GM12878 (cell line): ENCODE data around the gene IL1RL1. TPM values are rescaled to one million over a fixed set of nuclear protein-coding genes. Genes with fewer than 3 reads are reported as not detected.

Experiments used
- ATAC-seq: fragments of 200-7000 bp; cut with Tn5 transposase; 3 replicates; pipeline ENCODE4 v1.9.1; 2020; ENCODE audit warnings: mild to moderate bottlenecking, moderate library complexity
- BruUV-seq: library from RNA; stranded (reverse); fragments of 400-500 nt; replicated peaks from 2 replicates; lab custom pipeline; 2021; lab: Mats Ljungman, UMichigan
- CTCF ChIA-PET: fragments of 300-600 bp; sonication (Branson Sonifier 250); formaldehyde crosslinking; extraction: SDS; loops from one replicate; lab custom pipeline; 2021; ENCODE audit warnings: inconsistent platforms; lab: Yijun Ruan, JAX
- POLR2A ChIA-PET: fragments of 350-600 bp; formaldehyde crosslinking; extraction: SDS; loops from one replicate; lab custom pipeline; 2021; ENCODE audit warnings: inconsistent platforms; lab: Charles Lee
- RAD21 ChIA-PET: fragments of 300-600 bp; sonication (Branson Sonifier 250); formaldehyde crosslinking; loops from one replicate; lab custom pipeline; 2023; ENCODE audit warnings: antibody characterized with exemption; ENCODE audit not compliant: unreplicated experiment; lab: Charles Lee
- SMC1A ChIA-PET: fragments of 300-600 bp; sonication (Branson Sonifier 250); formaldehyde crosslinking; loops from one replicate; lab custom pipeline; 2023; ENCODE audit not compliant: unreplicated experiment, uncharacterized antibody; lab: Charles Lee
- DNase-seq: peaks from one replicate; pipeline ENCODE4 v3.0.0-alpha.2; 2011; ENCODE audit warnings: low read depth, low spot score
- FAIRE-seq: peaks from 3 replicates; lab custom pipeline; 2011; peaks lifted over from hg19 to GRCh38; lab: Jason Lieb, UNC
- H2AFZ ChIP-seq: 2 replicates; pipeline ENCODE4 v1.6.0; 2011; ENCODE audit warnings: low read depth, low read length, control low read depth; ENCODE audit not compliant: control insufficient read depth
- H3K27ac ChIP-seq: 2 replicates; pipeline ENCODE4 v1.5.1; 2011; ENCODE audit warnings: control low read depth; ENCODE audit not compliant: control insufficient read depth, insufficient read depth
- H3K27me3 ChIP-seq, 2 experiments: replicated peaks in 1 of 2; 2 replicates each; pipeline versions ENCODE4 v1.6.0 to v1.6.1; 2011; ENCODE audit warnings: low read length in 1 of 2; ENCODE audit not compliant: control insufficient read depth in 2 of 2, insufficient read depth in 2 of 2
- H3K36me3 ChIP-seq, 2 experiments: 2 replicates each; pipeline ENCODE4 v1.5.1; 2011; ENCODE audit warnings: low read length in 1 of 2; ENCODE audit not compliant: control insufficient read depth in 2 of 2, insufficient read depth in 2 of 2
- H3K4me1 ChIP-seq: 2 replicates; pipeline ENCODE4 v1.6.1; 2011; ENCODE audit warnings: mild to moderate bottlenecking, low read length, moderate library complexity, mixed read lengths; ENCODE audit not compliant: control insufficient read depth, insufficient read depth
- H3K4me2 ChIP-seq: 2 replicates; pipeline ENCODE4 v1.6.0; 2011; ENCODE audit warnings: control low read depth; ENCODE audit not compliant: control insufficient read depth, insufficient read depth
- H3K4me3 ChIP-seq: fragments of 200-600 bp; sonication (generic); 2 replicates; pipeline ENCODE4 v1.5.1; 2016
- H3K79me2 ChIP-seq: 2 replicates; pipeline ENCODE4 v1.6.0; 2011; ENCODE audit warnings: low read length; ENCODE audit not compliant: control insufficient read depth, insufficient read depth
- H3K9ac ChIP-seq: 2 replicates; pipeline ENCODE4 v1.8.0; 2011; ENCODE audit warnings: low read length, control low read depth, mixed read lengths; ENCODE audit not compliant: control insufficient read depth, insufficient read depth
- H3K9me3 ChIP-seq: replicated peaks from 3 replicates; pipeline ENCODE4 v1.5.1; 2011; ENCODE audit warnings: mild to moderate bottlenecking, low read length; ENCODE audit not compliant: control insufficient read depth, insufficient read depth
- H4K20me1 ChIP-seq: 2 replicates; pipeline ENCODE4 v1.6.0; 2011; ENCODE audit not compliant: control insufficient read depth, insufficient read depth
- BCL11A ChIP-seq: IDR thresholded peaks from 2 replicates; pipeline ENCODE4 v1.6.1; 2011; ENCODE audit warnings: low read depth, low read length
- BRCA1 ChIP-seq: IDR thresholded peaks from 2 replicates; pipeline ENCODE4 v1.6.1; 2011; ENCODE audit warnings: low read depth, low read length, improper control_type of control experiment
- CHD1 ChIP-seq: IDR thresholded peaks from 2 replicates; pipeline ENCODE4 v1.6.1; 2012; ENCODE audit warnings: low read depth, low read length, improper control_type of control experiment
- CREB1 ChIP-seq: IDR thresholded peaks from 2 replicates; pipeline ENCODE4 v1.6.1; 2012; ENCODE audit warnings: low read depth, mild to moderate bottlenecking, inconsistent platforms
- ESRRA ChIP-seq: IDR thresholded peaks from 2 replicates; pipeline ENCODE4 v1.6.1; 2012; ENCODE audit warnings: mild to moderate bottlenecking, low read length, improper control_type of control experiment
- NFXL1 ChIP-seq: fragments of 450-650 bp; IDR thresholded peaks from 2 replicates; pipeline ENCODE4 v1.6.1; 2017; ENCODE audit warnings: antibody characterized with exemption, mild to moderate bottlenecking, borderline replicate concordance
- NR2F1 ChIP-seq: fragments of 450-650 bp; conservative IDR thresholded peaks from 2 replicates; pipeline ENCODE4 v1.6.1; 2017; ENCODE audit warnings: mild to moderate bottlenecking
- PAX5 ChIP-seq: IDR thresholded peaks from 2 replicates; pipeline ENCODE4 v1.6.1; 2011; ENCODE audit warnings: low read depth, low read length, borderline replicate concordance
- POU2F2 ChIP-seq: IDR thresholded peaks from 3 replicates; pipeline ENCODE4 v1.6.1; 2011; ENCODE audit warnings: low read depth, mild to moderate bottlenecking, low read length, borderline replicate concordance
- RAD51 ChIP-seq: fragments of 450-650 bp; IDR thresholded peaks from 2 replicates; pipeline ENCODE4 v1.6.1; 2016; ENCODE audit warnings: moderate library complexity, mild to moderate bottlenecking, inconsistent platforms
- RELA ChIP-seq: fragments of 450-650 bp; IDR thresholded peaks from 2 replicates; pipeline ENCODE4 v1.8.0; 2014; ENCODE audit warnings: borderline replicate concordance; ENCODE audit not compliant: partially characterized antibody
- SREBF2 ChIP-seq: IDR thresholded peaks from 2 replicates; pipeline ENCODE4 v1.6.1; 2012; ENCODE audit warnings: mild to moderate bottlenecking, low read length
- TBL1XR1 ChIP-seq: IDR thresholded peaks from 2 replicates; pipeline ENCODE4 v1.6.1; 2012; ENCODE audit warnings: low read depth, low read length, improper control_type of control experiment
- ZBED1 ChIP-seq: IDR thresholded peaks from 2 replicates; pipeline ENCODE4 v1.6.1; 2016; ENCODE audit warnings: borderline replicate concordance
- ZNF384 ChIP-seq: IDR thresholded peaks from 2 replicates; pipeline ENCODE4 v1.6.1; 2012; ENCODE audit warnings: low read depth, mild to moderate bottlenecking, low read length, improper control_type of control experiment, borderline replicate concordance
- WGBS: methylation state at CpG from one replicate; pipeline ENCODE4 v1.1.6; 2016; ENCODE audit warnings: low lambda C conversion rate; ENCODE audit not compliant: insufficient replicate concordance, insufficient coverage; ENCODE audit errors: missing lambda C conversion rate; 5-methylcytosine and 5-hydroxymethylcytosine counted together
- in situ Hi-C: fragments of 300-500 bp; cut with MboI; formaldehyde crosslinking; loops from 9 replicates; pipeline ENCODE4 v1.14.3; 2018; ENCODE audit warnings: mixed read lengths
- intact Hi-C: fragments of 100-400 bp; cut with micrococcal nuclease; formaldehyde crosslinking; loops from one replicate; pipeline ENCODE4 v1.14.2; 2022; ENCODE audit not compliant: unreplicated experiment
- polyA plus RNA-seq, 11 experiments: library from polyadenylated mRNA; depleted of rRNA in 4 of 11; unstranded in 6 of 11; stranded (reverse) in 5 of 11; fragments of >200 nt; fragmentation: Nextera tagmentation in 4 of 11; fragmentation: Illumina TruSeq in 1 of 11; extraction: Ambion mirVana in 4 of 11; extraction: Trizol in 1 of 11; gene quantifications; 1 replicate in 1 of 11; 2 replicates in 10 of 11; pipeline versions ENCODE4 v1.2.1 to v1.2.3, GENCODE V29; 2011 to 2016; ENCODE audit warnings: inconsistent platforms in 2 of 11, missing spikeins in 2 of 11, low read depth in 1 of 11
- total RNA-seq, 4 experiments: library from RNA; depleted of rRNA in 3 of 4; stranded (reverse); fragments of >200 nt in 3 of 4; fragmentation: Illumina TruSeq in 1 of 4; extraction: Trizol in 1 of 4; gene quantifications; 2 replicates each; pipeline versions ENCODE4 v1.2.1 to v1.2.3, GENCODE V29; 2013 to 2021
- TF ChIP-seq, protein P1 (sequence below): IDR thresholded peaks from 2 replicates; pipeline ENCODE4 v1.6.1; 2011; ENCODE audit warnings: low read depth, mild to moderate bottlenecking, low read length, moderate library complexity, borderline replicate concordance; ENCODE audit errors: extremely low read depth
- TF ChIP-seq, protein P2 (sequence below): fragments of 450-650 bp; IDR thresholded peaks from 2 replicates; pipeline ENCODE4 v1.6.1; 2017; ENCODE audit warnings: mild to moderate bottlenecking

The IL1RL1 gene
- total and polyA plus RNA-seq, 10 of the 15 experiments (the other 5 are each of a cell fraction or from before 2014, with no cell fraction given) = 0.08 to 0.18 TPM; not detected in 8

DNA sequence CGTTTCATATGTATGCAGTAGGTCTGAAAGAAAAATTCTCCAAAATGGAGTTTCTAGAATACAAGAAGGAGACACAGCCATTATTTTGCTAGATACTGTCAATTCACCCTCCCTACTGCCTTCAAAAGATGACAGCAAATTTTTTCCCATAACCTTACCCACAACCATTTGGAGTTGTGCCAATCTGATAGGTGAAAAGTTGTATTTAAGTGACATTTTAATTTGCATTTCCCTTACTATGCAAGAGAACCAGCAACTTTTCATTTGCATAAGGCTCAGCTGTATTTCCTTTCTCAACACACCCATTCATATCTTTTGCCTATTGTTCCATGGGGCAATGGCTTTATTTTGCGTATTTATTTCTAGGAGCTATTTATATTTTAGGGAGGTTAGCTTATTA, 80.2 kb downstream of the IL1RL1 start:
- intact Hi-C loops (no loop called here), in situ Hi-C loops (no loop called here)
- BruUV-seq = no TSS peak
- no peak overlapping the region for H3K4me3 ChIP-seq
- H3K27ac ChIP-seq = no peak overlapping the region
- RAD21 ChIA-PET = no interaction called here
- no peaks in the 10 kb centered on the region for H3K79me2 ChIP-seq
- peaks cover 2% of the 10 kb centered on the region in 2 experiments; a peak in 2 of 4 replicates for H3K36me3 ChIP-seq
- H4K20me1 ChIP-seq = no peaks in the 10 kb centered on the region
- H3K4me2 ChIP-seq = no peak overlapping the region
- FAIRE-seq = no peak
- TF ChIP-seq ZNF384 (no peak), POU2F2 (0 out of 3 replicates have a peak, but pooled peaks have one; percentile 18)
- H3K27me3 ChIP-seq = no peaks in the 10 kb centered on the region
- peaks cover 21% of the 10 kb centered on the region for H3K4me1 ChIP-seq
- H3K9ac ChIP-seq = no peak overlapping the region
- SMC1A ChIA-PET = interaction anchor here (0.6 to 1.8 kb wide), 7 partner anchors 10 to 32 kb away, joined by 3 to 7 read pairs (median 3); no protein-coding TSS in a partner anchor
- no peak for ATAC-seq
- 88% methylated on average over 2 of the region's 2 CpGs for WGBS
- H3K9me3 ChIP-seq = no peaks in the 10 kb centered on the region; the same call in 2 of the 3 replicates
- H2AFZ ChIP-seq = no peak overlapping the region
- POLR2A ChIA-PET = no interaction called here
- DNase-seq = peak; percentile 52
- CTCF ChIA-PET = interaction anchor here (0.6 to 1.1 kb wide), 3 partner anchors 43 to 1467 kb away, joined by 3 read pairs; no protein-coding TSS in a partner anchor

DNA sequence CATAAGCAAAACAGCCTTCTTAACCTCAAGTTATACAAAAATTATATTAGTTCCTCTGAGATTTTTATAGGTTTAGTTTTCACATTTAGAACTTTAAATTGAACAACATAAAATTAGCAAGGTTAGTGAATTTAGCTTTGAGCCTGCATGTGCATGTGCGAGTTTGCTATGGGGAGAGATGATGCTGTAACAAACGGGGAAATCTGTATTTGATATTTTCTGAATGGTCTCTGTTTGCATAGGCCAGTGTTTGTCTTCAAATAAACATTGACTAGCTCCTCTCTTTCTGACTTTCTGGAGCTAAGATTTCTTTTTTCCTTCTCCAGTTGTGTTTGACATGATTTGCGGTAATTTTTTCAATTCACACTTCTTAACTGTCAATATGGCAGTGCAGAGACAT, 80.7 kb downstream of the IL1RL1 start:
- BruUV-seq = no TSS peak
- in situ Hi-C loops = no loop called here
- SMC1A ChIA-PET = interaction anchor here (0.6 to 1.8 kb wide), 7 partner anchors 8 to 22 kb away, joined by 3 to 7 read pairs (median 3); no protein-coding TSS in a partner anchor

More for the DNA sequence above, 80.7 kb downstream of the IL1RL1 start:
- CTCF ChIA-PET = interaction anchor here (0.9 kb wide), 1 partner anchor 43 kb away, joined by 3 read pairs; no protein-coding TSS in a partner anchor
- WGBS = 40% methylated on average over 3 of the region's 3 CpGs
- no peak overlapping the region for H3K27ac ChIP-seq
- H3K9ac ChIP-seq = no peak overlapping the region
- intact Hi-C loops = no loop called here
- no peaks in the 10 kb centered on the region for H4K20me1 ChIP-seq
- H3K4me3 ChIP-seq = no peak overlapping the region
- no peaks in the 10 kb centered on the region; the same call in 2 of the 3 replicates for H3K9me3 ChIP-seq
- H3K36me3 ChIP-seq = peaks cover 1 to 2% of the 10 kb centered on the region in 2 experiments; a peak in 2 of 4 replicates
- H3K4me1 ChIP-seq = peaks cover 16% of the 10 kb centered on the region
- H3K27me3 ChIP-seq = no peaks in the 10 kb centered on the region
- no peaks in the 10 kb centered on the region for H3K79me2 ChIP-seq
- FAIRE-seq = no peak
- POLR2A ChIA-PET = no interaction called here
- TF ChIP-seq BRCA1 (no peak), TBL1XR1 (no peak), SREBF2 (no peak), NR2F1 (no peak), RAD51 (no peak), PAX5 (no peak), BCL11A (no peak), CHD1 (no peak), ZBED1 (no peak), ESRRA (no peak), CREB1 (no peak), NFXL1 (no peak), RELA (no peak)
- TF ChIP-seq, protein P1, sequence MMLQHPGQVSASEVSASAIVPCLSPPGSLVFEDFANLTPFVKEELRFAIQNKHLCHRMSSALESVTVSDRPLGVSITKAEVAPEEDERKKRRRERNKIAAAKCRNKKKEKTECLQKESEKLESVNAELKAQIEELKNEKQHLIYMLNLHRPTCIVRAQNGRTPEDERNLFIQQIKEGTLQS = no peak
- TF ChIP-seq, protein P2, sequence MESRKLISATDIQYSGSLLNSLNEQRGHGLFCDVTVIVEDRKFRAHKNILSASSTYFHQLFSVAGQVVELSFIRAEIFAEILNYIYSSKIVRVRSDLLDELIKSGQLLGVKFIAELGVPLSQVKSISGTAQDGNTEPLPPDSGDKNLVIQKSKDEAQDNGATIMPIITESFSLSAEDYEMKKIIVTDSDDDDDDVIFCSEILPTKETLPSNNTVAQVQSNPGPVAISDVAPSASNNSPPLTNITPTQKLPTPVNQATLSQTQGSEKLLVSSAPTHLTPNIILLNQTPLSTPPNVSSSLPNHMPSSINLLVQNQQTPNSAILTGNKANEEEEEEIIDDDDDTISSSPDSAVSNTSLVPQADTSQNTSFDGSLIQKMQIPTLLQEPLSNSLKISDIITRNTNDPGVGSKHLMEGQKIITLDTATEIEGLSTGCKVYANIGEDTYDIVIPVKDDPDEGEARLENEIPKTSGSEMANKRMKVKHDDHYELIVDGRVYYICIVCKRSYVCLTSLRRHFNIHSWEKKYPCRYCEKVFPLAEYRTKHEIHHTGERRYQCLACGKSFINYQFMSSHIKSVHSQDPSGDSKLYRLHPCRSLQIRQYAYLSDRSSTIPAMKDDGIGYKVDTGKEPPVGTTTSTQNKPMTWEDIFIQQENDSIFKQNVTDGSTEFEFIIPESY = no peak
- no peak for ATAC-seq
- RAD21 ChIA-PET = no interaction called here
- H2AFZ ChIP-seq = no peak overlapping the region
- DNase-seq = no peak
- H3K4me2 ChIP-seq = no peak overlapping the region
